Spleen (tissue), 11 donors: ENCODE results near the gene PLEKHG3. TPM values are rescaled to one million over a fixed set of nuclear protein-coding genes. Genes with fewer than 3 reads are reported as not detected.

Source experiments
- DNase-seq: peaks from one replicate; pipeline ENCODE4 v3.0.0-alpha.2; 2020
- H3K27ac ChIP-seq, 8 donors: fragments of 200-600 bp; sonication (generic) in 7 of 8; 1 replicate in 4 of 8; 2 replicates in 4 of 8; pipeline versions ENCODE4 v1.5.0 to v1.8.0; 2016 to 2021; ENCODE audit warnings: inconsistent platforms in 4 of 8, mild to moderate bottlenecking in 4 of 8, moderate library complexity in 1 of 8
- H3K27me3 ChIP-seq, 7 donors: fragments of 200-600 bp; sonication (generic) in 6 of 7; replicated peaks in 1 of 7; 1 replicate in 4 of 7; 2 replicates in 3 of 7; pipeline versions ENCODE4 v1.5.0 to v1.8.0; 2016 to 2021; ENCODE audit warnings: inconsistent platforms in 3 of 7, mild to moderate bottlenecking in 1 of 7
- H3K36me3 ChIP-seq, 6 donors: fragments of 200-600 bp; sonication (generic) in 5 of 6; 1 replicate in 4 of 6; 2 replicates in 2 of 6; pipeline versions ENCODE4 v1.5.0 to v1.8.0; 2016 to 2021; ENCODE audit warnings: inconsistent platforms in 2 of 6
- H3K4me1 ChIP-seq, 6 donors: fragments of 200-600 bp; sonication (generic) in 5 of 6; 1 replicate in 3 of 6; 2 replicates in 3 of 6; pipeline versions ENCODE4 v1.5.0 to v1.8.0; 2016 to 2021; ENCODE audit warnings: inconsistent platforms in 3 of 6
- H3K4me3 ChIP-seq, 8 donors: fragments of 200-600 bp; sonication (generic) in 7 of 8; 1 replicate in 4 of 8; 2 replicates in 4 of 8; pipeline versions ENCODE4 v1.5.0 to v1.8.0; 2016 to 2021; ENCODE audit warnings: inconsistent platforms in 4 of 8, mild to moderate bottlenecking in 4 of 8, moderate library complexity in 2 of 8
- H3K9me3 ChIP-seq, 8 donors: fragments of 200-600 bp; sonication (generic) in 7 of 8; 1 replicate in 4 of 8; 2 replicates in 4 of 8; pipeline versions ENCODE4 v1.5.0 to v1.8.0; 2016 to 2021; ENCODE audit warnings: inconsistent platforms in 4 of 8
- POLR2A ChIP-seq, 3 donors: fragments of 450-650 bp; IDR thresholded peaks; one replicate each; pipeline ENCODE4 v1.5.1; 2017; ENCODE audit warnings: antibody characterized with exemption in 3 of 3, mild to moderate bottlenecking in 1 of 3
- POLR2AphosphoS5 ChIP-seq, 3 donors: sonication (generic); formaldehyde crosslinking; IDR thresholded peaks; one replicate each; pipeline ENCODE4 v1.5.1; 2017; ENCODE audit warnings: antibody characterized with exemption in 3 of 3
- WGBS, 5 donors: extraction: QIAGEN DNeasy Blood & Tissue Kit in 3 of 5; methylation state at CpG; one replicate each; pipeline versions ENCODE4 v1.1.5 to v1.1.7; 2013 to 2018; 5-methylcytosine and 5-hydroxymethylcytosine counted together
- intact Hi-C: fragments of 100-400 bp; cut with DNase I; formaldehyde crosslinking; loops from one replicate; pipeline ENCODE4 v1.15.0; 2023; ENCODE audit warnings: low total_unique reads
- polyA plus RNA-seq, 3 donors: library from polyadenylated mRNA; stranded (reverse); fragments of 200-250 nt; gene quantifications; one replicate each; pipeline ENCODE4 v1.2.1, GENCODE V29; 2013
- total RNA-seq, 7 donors: library from RNA; depleted of rRNA in 3 of 7; stranded (reverse); fragments of >200 nt in 3 of 7; fragmentation: NEBNext Ultra II Directional in 4 of 7; extraction: Animal tissue kit (Norgen Biotek cat#: 25700) in 4 of 7; gene quantifications; one replicate each; pipeline versions ENCODE4 v1.1.0 to v1.2.1, GENCODE V29; 2016 to 2021
- TF ChIP-seq, protein P1 (sequence below), 11 experiments: fragments of 200-600 bp in 7 of 11; fragments of 450-650 bp in 4 of 11; sonication (generic) in 4 of 11; IDR thresholded peaks in 8 of 11; conservative IDR thresholded peaks in 3 of 11; 1 replicate in 7 of 11; 2 replicates in 4 of 11; pipeline versions ENCODE4 v1.4.0 to v1.8.0; 2016 to 2021; ENCODE audit warnings: antibody characterized with exemption in 11 of 11, inconsistent platforms in 4 of 11, mild to moderate bottlenecking in 1 of 11
- donor health status: healthy with polysubstance abuse.
- donor health status: DM: no; HTN: no; CAD: no; lungs with moderate emphysema.
- donor health status: DM: no; HTN: no; CAD: no.
- donor health status: Bipolar disorder and iron deficiency.
- donor health status: healthy.
- donor health status: DM: no; HTN: no; CAD: no.
- donor health status: DM: yes; HTN: yes; CAD: no.

Gene PLEKHG3
- total and polyA plus RNA-seq, 10 donors, result 4.5 to 77.7 (median 45.4) TPM

DNA sequence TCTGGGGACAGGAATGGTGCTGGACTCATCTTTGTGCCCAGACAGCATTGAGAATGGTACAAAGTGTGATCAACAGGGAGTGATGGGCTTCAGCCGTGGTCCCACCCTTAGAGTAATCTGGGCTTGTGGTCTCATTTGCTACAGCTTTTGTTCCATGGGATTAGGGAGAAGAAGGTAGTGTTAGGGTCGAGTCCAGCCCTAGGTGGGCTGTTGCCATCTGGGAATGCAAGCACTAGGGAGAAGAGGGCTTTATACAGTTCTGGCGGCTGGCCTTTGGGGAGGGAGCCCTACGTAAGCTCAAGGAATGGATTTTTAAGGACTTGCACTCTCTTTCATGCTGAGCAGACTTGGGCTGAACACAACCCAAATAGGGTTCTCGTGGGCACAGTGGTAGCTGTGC is 4.9 kb downstream of the PLEKHG3 start:
- peaks cover 0 to 21% (median 14%) of the 10 kb centered on the region in 7 donors for H3K27me3 ChIP-seq
- TF ChIP-seq, protein P1, sequence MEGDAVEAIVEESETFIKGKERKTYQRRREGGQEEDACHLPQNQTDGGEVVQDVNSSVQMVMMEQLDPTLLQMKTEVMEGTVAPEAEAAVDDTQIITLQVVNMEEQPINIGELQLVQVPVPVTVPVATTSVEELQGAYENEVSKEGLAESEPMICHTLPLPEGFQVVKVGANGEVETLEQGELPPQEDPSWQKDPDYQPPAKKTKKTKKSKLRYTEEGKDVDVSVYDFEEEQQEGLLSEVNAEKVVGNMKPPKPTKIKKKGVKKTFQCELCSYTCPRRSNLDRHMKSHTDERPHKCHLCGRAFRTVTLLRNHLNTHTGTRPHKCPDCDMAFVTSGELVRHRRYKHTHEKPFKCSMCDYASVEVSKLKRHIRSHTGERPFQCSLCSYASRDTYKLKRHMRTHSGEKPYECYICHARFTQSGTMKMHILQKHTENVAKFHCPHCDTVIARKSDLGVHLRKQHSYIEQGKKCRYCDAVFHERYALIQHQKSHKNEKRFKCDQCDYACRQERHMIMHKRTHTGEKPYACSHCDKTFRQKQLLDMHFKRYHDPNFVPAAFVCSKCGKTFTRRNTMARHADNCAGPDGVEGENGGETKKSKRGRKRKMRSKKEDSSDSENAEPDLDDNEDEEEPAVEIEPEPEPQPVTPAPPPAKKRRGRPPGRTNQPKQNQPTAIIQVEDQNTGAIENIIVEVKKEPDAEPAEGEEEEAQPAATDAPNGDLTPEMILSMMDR (IDR thresholded peaks at IDR 0.05 in 8 of 11, conservative IDR thresholded peaks at IDR 0.05 in 3 of 11), result no peak
- peaks cover 24 to 83% (median 75%) of the 10 kb centered on the region in 6 donors for H3K4me1 ChIP-seq
- peak overlapping the region in 2 of 8 donors; percentile 11 to 81 for H3K4me3 ChIP-seq
- peak overlapping the region; percentile 22 to 97 (median 93) for H3K27ac ChIP-seq
- intact Hi-C loops, result no loop called here
- WGBS, 5 donors, result 67 to 78% (median 72%) methylated on average over 5 of the region's 5 CpGs
- no peaks in the 10 kb centered on the region for H3K36me3 ChIP-seq
- no peak for DNase-seq
- peaks cover 0 to 18% (median 10%) of the 10 kb centered on the region in 8 donors for H3K9me3 ChIP-seq

DNA sequence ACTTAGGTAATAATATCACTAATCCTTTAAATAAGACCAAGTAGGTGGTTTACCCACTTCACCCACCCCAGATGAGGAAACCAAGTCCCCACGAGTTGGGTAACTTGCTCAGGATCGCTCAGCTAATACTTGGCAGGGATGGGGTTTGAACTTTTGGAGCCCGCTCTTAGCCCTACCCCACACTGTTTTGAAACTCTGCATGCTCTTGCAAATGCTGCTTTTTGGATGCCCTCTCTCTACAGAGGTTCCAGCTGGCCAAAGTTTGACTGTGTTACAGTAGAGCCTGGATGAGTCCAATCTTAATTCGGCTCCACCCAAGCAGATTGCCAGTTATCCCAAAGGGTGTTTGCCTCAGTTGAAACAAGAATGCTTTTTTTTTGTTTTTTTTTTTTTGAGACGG is 6.8 kb downstream of the PLEKHG3 start:
- DNase-seq, result no peak
- peak overlapping the region in 4 of 8 donors; percentile 93 to 97 (median 94) for H3K27ac ChIP-seq
- no peaks in the 10 kb centered on the region for H3K36me3 ChIP-seq
- H3K4me1 ChIP-seq, result peaks cover 19 to 83% (median 69%) of the 10 kb centered on the region in 6 donors
- 59 to 82% (median 70%) methylated on average over 5 of the region's 5 CpGs for WGBS, 5 donors
- H3K4me3 ChIP-seq, result no peak overlapping the region
- TF ChIP-seq, protein P1 (IDR thresholded peaks at IDR 0.05 in 8 of 11, conservative IDR thresholded peaks at IDR 0.05 in 3 of 11), result no peak
- TF ChIP-seq POLR2A (IDR thresholded peaks at IDR 0.05) (no peak), POLR2AphosphoS5 (IDR thresholded peaks at IDR 0.05) (no peak)
- H3K9me3 ChIP-seq, result peaks cover 0 to 23% (median 13%) of the 10 kb centered on the region in 8 donors
- intact Hi-C loops, result no loop called here
- peaks cover 0 to 2% (median 0%) of the 10 kb centered on the region in 7 donors for H3K27me3 ChIP-seq

DNA sequence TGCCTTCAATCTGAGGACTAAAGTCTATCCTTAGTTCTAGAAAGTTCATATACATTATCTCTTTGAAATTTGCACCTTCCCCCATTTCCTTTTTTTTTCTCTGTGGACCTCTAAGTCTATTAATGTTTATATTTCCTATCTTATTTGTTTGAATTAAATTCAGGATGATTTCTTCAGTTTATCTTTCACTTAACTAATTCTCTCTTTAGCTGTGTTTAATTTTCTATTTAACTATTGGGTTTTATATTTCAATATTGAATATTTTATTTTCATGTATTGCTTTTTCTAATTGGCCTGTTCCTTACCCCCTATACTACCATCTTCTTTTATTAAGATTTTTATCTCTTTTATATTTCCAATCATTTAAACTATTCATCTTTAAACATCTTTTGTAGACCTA is 9.5 kb downstream of the PLEKHG3 start:
- no peak for DNase-seq
- Histone ChIP-seq H3K4me3 (no peak overlapping the region), H3K4me1 (peaks cover 17 to 80% (median 66%) of the 10 kb centered on the region in 6 donors), H3K27ac (no peak overlapping the region), H3K9me3 (peaks cover 0 to 23% (median 13%) of the 10 kb centered on the region in 8 donors), H3K27me3 (no peaks in the 10 kb centered on the region), H3K36me3 (no peaks in the 10 kb centered on the region)
- TF ChIP-seq POLR2AphosphoS5 (IDR thresholded peaks at IDR 0.05) (no peak), POLR2A (IDR thresholded peaks at IDR 0.05) (no peak)
- TF ChIP-seq, protein P1 (IDR thresholded peaks at IDR 0.05 in 8 of 11, conservative IDR thresholded peaks at IDR 0.05 in 3 of 11), result no peak
- intact Hi-C loops, result no loop called here

DNA sequence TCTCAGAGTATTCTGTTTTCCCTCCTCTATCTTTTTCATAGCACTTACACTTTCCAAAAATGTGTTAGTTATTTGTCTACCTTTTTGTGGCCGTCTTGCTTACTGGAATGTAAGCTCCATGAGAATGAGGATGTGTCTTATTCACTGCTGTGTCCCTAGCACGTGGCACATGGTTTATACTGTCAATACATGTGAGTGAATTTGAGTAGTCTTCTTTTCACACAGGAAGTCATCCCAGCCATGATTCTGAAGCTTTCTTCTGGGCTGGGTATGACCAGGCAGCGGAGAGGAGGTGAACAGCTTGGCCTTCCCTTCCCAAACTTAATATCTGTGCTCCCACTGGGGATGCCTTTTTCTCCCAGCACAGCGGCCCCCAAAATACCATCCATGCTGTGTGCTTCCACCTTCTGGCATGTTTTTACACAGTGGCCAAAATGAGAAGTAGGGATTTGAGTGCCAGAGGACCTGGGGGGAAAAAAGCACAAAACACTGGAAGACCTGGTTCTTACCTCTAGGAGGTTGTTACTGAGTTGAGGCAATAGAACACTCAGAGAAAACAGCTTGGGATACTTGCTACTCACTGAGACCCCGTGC is 10.3 kb downstream of the PLEKHG3 start:
- TF ChIP-seq POLR2AphosphoS5 (IDR thresholded peaks at IDR 0.05), result no peak
- TF ChIP-seq, protein P1 (IDR thresholded peaks at IDR 0.05 in 8 of 11, conservative IDR thresholded peaks at IDR 0.05 in 3 of 11), result no peak
- TF ChIP-seq POLR2A (IDR thresholded peaks at IDR 0.05), result no peak
- H3K27ac ChIP-seq, result peak overlapping the region in 3 of 8 donors; percentile 7 to 85 (median 68)

More for the DNA sequence above, 10.3 kb downstream of the PLEKHG3 start:
- no peaks in the 10 kb centered on the region for H3K36me3 ChIP-seq
- H3K27me3 ChIP-seq, result no peaks in the 10 kb centered on the region
- 82 to 92% (median 85%) methylated on average over 5 of the region's 5 CpGs for WGBS, 5 donors
- H3K4me3 ChIP-seq, result no peak overlapping the region
- intact Hi-C loops, result no loop called here
- no peak for DNase-seq
- peaks cover 0 to 23% (median 13%) of the 10 kb centered on the region in 8 donors for H3K9me3 ChIP-seq
- peaks cover 11 to 80% (median 62%) of the 10 kb centered on the region in 6 donors for H3K4me1 ChIP-seq
